Astrocyte (in vitro differentiated cells and primary cell): ENCODE data around the gene NINL.

Source experiments
- CTCF ChIP-seq: IDR thresholded peaks from 2 replicates; pipeline ENCODE4 v1.5.1; 2011; ENCODE audit warnings: low read depth, mild to moderate bottlenecking, inconsistent platforms, low read length, moderate library complexity; ENCODE audit not compliant: insufficient read depth
- EZH2 ChIP-seq: IDR thresholded peaks from 2 replicates; pipeline ENCODE4 v1.6.1; 2012; ENCODE audit warnings: mild to moderate bottlenecking, low read length, inconsistent platforms; ENCODE audit not compliant: insufficient read depth

DNA sequence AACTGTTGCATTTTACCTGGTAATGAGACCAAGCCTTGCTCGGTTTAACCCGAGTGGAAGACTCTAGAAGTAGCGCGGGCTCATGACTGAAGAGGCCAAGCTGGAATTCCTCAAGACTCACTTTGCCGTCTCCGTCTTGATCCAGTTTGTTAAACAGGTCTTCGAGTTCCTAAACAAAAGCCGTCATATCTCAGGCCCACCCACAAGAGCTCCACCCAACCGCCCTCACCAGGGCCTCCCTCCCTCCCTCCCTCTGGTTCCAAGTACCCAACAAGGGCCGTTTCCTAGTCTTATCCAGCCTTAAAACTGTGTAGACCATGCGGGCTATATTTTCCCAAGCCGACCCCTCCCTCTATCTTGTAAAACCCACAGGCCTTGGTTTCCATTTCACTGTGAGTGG is 81.4 kb downstream of the NINL start:
- no peak for TF ChIP-seq CTCF
- TF ChIP-seq EZH2 = no peak
